HG02642 (cell line): ENCODE measurements around the gene PHF20.
"Not testable (repeated sequence)": the region's sequence is repeated elsewhere in the genome, so short reads cannot be mapped to it uniquely, and the experiment has no call there.

ENCODE experiments used
- ATAC-seq: cut with Tn5 transposase; IDR thresholded peaks from one replicate; pipeline ENCODE4 v1.9.1; 2021; ENCODE audit warnings: mild to moderate bottlenecking; ENCODE audit not compliant: unreplicated experiment, poor library complexity

PHF20 gene

DNA sequence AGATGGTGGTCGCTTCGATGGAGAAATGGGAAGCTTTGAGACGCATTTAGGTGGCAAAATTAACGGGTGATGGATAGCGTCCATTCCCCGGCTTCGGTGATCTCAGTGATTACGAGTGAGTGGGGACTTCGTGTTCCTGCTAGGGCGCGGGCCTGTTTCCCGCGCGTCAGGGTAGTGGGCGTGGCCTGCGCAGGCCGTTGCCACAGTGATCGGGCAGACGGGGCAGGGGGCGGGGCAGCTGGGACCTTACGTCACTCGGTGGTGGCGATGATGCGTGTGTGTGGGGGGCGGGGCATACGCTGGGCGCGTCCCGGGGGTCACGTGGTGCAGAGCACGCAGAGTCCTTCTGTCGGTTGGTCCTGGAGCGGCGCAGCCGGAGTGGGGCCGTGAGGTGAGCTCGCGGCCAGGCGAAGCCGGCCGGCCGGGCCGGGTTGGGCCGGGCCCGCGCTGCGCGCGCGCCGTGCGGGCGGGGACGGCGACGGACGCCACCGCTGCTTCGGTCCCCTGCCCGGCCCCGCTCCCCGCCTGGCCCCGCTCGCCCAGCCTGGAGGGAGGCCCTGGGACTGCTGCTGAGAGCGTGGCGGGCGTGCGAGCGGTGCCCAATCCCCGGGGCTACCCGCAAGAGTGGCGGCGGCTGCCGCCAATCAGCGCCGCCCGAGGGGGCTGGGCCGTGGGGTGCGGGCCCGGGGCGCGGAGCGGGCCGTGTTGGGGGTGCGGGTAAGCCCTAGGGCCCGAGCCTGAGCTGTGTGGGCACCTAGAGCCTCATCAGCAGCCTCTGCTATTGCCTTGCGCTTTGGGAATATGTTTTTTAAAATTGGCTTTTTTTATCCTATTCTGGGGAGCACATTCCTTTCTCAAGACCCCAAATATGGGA, at the start of gene PHF20:
Gene PHF20, plus strand, starts transcription at position 327 of the 874 bp plus-strand sequence. CDS start 29,508 bp downstream, outside the sequence.
- peak; percentile 86 for ATAC-seq

DNA sequence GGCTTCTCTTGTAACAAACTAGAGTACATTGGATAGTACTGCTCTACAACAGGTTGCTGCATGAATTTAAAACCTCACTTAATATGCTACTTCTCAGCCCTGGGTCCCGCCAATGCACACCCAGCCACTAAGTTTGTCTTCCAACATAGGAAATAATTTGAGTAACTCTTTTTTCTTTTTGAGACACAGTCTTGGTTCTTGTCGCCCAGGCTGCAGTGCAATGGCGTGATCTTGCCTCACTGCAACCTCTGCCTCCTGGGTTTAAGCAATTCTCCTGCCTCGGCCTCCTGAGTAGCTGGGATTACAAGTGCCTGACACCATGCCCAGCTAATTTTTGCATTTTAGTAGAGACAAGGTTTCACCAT, 48.6 kb upstream of the PHF20 start:
- ATAC-seq = not testable (repeated sequence)

DNA sequence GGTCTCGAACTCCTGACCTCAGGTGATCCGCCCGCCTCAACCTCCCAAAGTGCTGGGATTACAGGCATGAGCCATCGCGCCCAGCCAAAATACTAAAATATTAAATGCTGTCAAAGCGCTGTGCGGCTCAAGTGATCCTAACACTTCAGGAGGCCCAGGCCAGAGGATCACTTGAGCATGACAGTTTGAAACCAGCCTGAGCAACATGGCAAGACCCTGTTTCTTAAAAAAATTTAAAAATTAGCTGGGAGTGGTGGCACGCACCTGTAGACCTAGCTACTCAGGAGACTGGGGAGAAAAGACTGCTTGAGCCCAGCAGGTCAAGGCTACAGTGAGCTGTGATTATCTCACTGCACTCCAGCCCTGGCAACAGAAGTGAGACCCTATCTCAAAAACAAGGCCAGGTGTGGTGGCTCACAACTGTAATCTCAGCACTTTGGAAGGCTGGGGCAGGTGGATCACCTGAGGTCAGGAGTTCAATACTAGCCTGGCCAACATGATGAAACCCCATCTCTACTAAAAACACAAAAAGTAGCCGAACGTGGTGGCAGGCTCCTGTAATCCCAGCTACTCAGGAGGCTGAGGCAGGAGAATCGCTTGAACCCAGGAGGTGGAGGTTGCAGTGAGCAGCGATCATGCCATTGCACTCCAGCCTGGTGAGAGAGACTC, 48.0 kb upstream of the PHF20 start:
- ATAC-seq = not testable (repeated sequence)

DNA sequence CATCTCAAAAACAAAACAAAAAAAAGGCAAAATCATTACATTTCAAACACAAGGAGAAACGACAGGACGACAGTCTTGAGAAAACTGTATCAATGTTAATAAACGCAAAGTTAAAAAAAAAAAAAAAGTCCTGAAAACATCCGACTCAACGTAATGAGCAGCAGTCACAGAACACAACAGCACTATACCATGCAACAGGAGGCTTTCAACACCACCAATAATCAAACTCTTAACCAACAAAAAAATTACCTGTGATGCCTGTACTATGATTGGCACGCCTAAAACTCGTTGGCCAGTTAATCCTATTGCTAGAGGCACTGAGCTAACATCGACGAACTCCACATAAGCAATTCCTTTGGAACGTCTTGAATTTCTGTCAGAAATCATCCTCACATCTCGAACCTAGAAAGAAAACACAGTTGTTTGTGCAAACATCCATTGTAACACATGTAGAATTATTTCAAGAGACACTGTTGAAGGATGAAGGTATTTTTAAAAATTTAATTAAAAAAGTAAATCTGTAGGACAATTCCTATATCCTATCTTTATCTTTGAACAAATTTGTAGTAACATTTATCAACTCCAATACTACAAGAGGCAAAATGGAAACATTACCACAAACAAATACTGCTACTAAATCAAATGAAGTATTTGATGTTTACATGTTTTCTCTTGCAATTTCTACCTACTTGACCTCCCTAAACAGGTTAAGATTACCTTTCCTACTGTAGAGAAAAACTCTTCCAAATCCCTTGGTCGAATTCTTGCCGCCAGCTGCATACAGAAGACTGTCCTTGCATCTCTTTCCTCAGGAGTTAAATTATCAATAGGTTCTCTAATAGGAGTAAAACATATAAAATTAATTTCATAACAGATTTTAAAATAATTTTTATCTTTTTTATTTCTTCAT, 47.2 kb upstream of the PHF20 start:
- ATAC-seq = no peak

DNA sequence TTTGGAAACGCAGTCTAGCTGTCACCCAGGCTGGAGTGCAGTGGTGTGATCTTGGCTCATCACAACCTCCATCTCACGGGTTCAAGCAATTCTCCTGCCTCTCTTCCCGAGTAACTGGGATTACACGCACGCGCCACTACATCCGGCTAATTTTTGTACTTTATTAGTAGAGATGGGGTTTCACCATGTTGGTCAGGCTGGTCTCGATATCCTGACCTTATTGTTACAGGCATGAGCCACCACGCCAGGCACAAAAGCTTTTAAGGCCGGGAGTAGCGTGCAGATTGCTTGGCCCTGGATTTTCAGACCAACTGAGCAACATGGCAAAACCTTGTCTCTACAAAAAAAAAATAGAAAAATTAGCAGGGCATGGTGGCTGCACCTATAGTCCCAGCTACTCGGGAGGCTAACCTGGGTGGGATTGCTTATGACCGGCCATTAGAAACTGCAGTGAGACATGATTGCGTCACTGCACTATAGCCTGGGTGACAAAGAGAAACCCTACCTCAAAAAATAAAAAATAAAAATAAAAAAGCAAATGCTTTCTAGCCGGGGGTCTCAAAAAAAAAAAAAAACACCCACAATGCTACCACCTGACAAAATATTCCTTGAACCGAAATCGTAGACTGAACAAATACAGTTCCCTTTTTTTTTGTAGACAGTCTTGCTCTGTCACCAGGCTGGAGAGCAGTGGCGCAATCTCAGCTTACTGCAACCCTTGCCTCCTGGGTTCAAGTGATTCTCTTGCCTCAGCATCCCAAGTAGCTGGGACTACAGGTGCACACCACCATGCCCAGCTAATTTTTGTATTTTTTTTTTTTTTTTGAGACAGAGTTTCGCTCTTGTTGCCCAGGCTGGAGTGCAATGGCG, 44.7 kb upstream of the PHF20 start:
- no peak for ATAC-seq

DNA sequence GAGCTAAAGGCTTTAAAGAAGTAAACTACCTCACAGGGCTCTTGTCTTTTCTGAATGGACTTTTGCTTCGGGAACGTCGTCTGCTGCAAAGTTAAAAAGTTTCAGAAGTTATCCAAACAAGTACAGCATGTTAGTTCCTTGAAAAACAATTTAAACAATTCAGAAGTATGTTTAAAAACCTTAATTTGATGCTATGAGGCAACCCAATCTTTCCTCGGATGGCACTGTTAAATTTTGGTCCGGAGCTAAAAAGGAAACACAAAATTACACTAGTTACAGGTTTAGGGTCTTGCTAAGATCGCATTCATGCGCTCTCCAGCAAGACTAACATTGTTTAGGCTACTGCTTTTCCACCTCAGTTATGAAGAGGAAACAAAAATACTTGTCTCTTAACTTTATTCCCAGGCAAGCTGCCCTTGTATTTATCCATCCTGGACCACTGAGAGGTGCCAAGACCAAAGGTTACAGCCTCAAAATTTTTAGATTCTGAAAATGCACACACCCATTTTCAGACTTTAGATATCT, 42.5 kb upstream of the PHF20 start:
- ATAC-seq = no peak

DNA sequence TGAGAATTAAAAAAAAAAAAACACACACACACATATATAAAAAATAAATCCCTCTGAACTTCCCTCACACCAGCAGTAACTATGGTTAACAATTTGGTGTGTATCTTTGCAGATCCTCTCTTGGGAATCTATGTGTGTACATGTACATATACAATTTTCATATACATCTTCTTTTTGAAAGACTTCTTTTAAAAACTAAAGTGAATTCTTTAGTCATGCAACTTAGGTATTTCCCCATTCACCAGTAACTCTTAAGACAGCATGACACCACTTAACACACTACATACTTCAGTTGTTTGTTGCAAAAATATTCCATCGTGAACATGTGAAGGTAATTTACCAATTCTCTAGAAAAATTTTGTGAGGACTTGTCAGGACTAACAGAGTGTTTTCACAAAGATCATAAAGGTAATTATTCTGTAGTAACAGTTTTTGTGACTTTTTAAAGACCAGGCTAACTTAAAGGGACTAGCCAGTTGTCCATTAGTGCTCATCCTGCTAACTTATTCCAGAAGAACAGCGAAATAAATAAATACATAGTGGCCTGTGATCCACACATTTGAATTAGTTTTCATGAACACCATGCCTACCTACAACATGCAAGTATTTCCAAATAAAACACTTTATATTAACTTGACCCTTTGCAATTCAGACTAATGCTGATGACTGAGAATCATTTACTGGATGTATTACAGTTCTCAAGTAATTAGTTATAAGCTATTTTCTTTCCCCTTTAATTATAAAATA, 41.8 kb upstream of the PHF20 start:
- no peak for ATAC-seq

DNA sequence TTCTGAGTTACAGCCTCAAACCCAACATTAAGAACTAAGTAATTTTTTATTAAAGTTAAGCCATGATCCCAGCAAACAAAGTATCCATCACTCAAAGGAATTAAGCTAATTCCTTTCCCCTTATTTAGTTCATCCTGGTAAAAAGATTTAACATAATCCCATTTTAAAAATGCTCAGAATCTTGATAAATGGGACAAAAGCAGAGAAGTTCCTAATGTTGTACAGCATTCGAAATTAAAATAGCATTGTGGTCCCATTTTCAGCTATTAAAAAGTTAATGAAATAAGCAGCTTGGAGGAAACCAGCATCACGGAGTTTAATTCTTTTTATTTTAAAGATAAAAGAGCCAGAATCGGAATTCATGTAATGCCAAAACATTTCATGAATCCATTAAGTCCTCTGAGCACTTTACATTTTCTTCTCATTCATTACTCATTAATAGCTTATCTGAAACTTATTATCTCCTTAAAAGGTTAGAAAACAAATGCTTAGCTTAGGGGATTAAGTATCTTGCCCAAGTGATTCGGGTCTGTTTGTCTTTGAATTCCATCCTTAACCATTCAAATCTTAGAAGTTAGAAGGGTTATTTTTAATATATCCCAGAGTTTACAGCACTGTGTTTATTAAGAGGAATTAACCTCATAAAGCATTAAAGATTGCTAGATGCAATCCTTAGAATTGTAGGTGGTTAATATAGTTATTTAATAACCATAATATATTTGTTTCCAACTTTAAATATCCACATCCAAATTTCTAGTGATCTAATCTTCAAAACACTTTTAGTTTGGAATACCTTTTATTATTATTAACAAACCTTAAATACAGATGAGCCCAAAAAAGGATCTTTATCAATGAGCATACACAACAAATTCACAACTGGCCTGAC, 41.0 kb upstream of the PHF20 start:
- no peak for ATAC-seq

DNA sequence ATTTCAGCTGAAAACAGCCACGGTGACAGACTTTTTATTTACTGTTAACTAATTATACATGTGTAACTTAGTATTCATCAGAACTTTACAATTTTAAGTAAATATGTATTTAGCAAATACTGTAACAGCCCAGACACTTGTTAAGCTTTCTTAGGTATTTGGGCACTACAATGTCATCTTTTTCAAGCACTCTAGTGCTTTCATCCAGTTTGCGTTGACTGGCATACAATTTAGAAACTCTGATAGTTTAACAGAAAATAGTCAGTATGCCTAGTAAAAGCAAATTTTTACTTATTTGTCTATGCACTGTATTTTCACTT, 40.4 kb upstream of the PHF20 start:
- ATAC-seq = no peak

DNA sequence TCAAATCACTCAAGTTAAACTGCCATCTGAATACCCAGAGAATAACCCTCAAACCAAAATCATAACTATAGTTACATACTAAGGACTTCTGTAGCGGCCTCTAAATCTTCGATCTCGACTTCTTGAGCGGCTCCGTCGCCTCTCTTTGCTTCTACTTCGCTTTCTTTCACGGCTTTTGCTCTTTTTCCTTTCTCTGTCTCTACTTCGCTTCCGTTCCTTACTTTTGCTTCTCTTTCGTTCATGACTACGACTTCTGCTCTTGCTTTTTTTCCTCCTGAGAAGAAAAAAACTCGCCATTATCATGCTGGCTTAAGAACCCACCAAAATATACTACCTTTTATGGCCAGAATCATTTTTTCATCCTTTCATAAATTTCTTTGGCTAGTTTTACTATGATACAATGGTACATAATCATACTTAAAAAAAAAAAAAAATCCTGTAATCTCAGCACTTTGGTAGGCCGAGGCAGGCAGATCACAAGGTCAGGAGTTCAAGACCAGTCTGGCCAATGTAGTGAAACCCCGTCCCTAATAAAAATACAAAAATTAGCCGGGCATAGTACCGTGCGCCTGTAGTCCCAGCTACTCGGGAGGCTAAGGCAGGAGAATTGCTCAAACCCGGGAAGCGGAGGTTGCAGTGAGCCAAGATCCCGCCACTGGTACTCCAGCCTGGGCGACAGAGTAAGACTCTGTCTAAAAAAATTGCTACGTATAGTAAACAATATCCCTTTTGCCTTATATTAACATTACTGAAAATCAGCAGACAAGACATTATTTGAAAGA, 39.8 kb upstream of the PHF20 start:
- no peak for ATAC-seq

DNA sequence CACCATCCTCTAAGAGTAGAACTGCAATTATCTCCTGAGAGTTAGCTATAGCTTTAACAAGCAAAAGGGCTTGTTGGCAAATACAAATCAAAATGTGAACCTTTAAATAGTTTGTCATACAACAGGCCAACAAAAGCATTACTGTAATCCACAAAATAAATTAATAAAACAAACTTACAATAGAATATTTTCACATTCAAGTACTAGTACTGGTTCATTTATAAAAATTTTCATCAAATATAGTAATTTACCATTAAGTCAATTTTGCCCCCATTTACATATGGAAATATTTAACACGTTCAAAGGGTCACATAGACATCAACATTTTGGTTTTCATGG, 39.2 kb upstream of the PHF20 start:
- ATAC-seq = no peak

DNA sequence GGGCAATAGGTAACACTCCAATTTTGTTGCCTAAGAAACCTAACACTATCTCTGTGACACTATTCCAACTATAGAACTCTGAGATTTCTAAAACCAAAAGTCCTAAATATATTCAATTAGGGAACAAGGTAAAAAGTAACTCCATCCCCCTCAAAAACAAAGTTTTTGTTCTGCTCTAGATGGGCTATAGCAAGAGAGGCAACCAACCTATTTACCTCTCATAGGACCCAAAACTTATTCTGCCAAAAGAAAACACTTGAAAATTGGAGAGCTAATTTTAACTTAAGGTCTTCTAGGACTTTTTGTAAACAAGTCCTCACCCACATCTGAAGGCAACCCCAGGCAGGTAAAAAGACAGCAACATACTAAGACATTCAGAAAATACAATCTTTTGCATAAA, 37.4 kb upstream of the PHF20 start:
- no peak for ATAC-seq

DNA sequence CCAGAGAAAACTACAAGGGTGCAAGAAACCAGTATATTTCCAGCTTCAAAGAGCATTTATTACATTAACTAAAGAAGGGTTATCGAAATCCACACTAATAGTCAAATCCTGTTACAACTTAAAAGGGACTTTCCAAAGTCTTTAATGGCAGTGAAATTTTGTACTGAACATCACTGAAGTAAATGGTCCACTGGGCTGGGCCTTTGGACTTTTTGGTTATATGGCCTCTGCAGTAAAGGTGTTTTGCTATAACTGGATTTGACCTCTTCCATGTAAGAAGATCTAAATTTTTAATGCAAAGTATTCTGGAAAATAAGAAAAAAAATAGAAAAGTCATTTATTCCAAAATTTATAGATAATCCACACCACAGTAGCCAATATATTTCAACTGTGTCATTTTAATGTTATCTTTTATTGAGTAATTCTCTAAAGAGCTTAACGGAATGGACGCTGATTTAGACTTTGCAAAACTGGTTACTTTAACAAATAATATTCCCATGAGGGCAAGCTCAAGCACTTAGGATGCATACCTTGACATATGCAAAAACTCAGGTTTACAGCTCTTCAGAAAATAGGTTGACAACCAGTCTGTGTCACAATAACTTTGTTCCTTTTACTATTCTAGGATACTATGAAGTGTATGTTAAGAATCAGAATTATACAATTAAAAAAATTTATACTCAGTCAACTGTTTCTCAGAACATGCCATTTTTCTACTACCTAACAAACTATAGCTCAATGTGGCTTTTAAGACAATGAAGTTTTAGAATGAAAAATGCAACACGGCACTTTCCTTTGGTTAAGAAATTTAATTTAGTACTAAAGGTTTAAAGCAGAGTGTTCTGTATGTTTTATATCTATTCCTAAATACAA, 36.8 kb upstream of the PHF20 start:
- no peak for ATAC-seq

DNA sequence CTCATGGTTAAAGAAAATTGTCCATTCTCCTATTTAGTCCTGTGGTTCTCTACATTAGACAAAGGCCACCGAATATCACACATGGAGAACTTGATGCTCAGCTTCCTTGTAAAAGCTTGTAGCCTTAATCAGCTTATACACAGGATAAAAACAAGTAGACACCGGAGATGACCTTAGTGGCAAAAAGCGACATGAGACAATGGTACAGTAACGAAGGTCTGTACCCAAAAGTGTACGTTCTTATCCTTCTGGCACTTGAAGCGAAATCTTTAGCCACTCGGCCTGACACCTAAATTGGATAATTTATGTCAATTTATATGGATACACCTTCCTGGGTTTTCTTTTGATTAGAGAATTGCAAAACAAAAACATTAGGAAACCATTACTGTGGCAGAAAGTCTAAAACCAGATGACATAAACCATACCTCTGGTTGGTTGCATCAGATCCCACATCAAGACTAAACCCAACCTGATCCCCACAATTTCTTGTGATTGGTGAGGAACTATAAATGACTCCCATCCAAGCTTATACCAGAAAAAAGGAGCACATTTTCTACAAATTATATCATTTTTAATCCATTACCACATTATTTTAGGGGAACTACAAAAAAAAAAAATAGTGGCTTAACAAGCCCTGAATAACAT, 35.9 kb upstream of the PHF20 start:
- ATAC-seq = no peak

DNA sequence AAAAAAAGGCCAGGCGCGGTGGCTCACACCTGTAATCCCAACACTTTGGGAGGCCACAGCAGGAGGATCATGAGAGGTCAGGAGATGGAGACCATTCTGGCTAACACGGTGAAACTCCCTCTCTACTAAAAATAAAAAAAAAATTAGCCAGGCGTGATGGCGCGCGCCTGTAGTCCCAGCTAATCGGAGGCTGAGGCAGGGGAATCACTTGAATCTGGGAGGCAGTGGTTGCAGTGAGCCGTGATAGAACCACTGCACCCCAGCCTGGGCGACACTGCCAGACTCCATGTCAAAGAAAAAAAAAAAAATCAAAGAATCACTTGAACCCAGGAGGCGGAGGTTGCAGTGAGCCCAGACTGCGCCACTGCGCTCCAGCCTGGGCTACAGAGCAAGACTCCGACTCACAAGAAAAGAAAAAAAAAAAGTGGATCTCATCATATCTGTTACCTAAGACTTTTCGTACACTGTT, 33.9 kb upstream of the PHF20 start:
- no peak for ATAC-seq
